Measurements from ENCODE around the gene LIPC.

The LIPC gene

GRCh38 chr15:58505581-58505980 lies 73.8 kb downstream of the LIPC start:
- H3K4me3 ChIP-seq (ENCODE audit: control insufficient read depth, low read depth, low read length): no peak overlapping the region
- TF ChIP-seq, protein P1, sequence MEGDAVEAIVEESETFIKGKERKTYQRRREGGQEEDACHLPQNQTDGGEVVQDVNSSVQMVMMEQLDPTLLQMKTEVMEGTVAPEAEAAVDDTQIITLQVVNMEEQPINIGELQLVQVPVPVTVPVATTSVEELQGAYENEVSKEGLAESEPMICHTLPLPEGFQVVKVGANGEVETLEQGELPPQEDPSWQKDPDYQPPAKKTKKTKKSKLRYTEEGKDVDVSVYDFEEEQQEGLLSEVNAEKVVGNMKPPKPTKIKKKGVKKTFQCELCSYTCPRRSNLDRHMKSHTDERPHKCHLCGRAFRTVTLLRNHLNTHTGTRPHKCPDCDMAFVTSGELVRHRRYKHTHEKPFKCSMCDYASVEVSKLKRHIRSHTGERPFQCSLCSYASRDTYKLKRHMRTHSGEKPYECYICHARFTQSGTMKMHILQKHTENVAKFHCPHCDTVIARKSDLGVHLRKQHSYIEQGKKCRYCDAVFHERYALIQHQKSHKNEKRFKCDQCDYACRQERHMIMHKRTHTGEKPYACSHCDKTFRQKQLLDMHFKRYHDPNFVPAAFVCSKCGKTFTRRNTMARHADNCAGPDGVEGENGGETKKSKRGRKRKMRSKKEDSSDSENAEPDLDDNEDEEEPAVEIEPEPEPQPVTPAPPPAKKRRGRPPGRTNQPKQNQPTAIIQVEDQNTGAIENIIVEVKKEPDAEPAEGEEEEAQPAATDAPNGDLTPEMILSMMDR (IDR thresholded peaks at IDR 0.05; ENCODE audit: control insufficient read depth, insufficient read depth, low read depth, low read length, missing control alignments): no peak
- DNase-seq (ENCODE audit: low read depth): no peak

DNA sequence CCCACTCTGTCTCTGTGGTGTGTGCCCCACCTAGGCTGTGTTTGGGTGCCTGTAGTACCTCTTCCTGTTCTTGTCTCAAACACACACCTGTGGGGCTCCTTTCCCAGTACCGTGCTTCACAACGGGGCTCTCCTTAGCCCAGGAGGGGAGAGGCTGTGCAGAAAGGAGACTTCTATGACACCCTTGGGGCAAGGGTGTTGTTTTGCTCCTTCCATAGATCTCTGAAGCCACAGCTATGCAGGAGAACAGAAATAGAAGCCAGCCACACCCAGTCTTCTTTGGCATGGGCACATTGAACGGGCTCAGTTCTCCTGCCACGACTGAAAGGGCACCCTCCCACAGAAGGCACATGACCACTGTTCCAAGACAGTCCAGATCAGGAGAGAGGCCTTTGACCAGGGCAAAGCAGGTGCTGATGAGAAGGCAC lies 74.3 kb downstream of the LIPC start:
- no peak overlapping the region for H3K4me3 ChIP-seq (ENCODE audit: control insufficient read depth, low read depth, low read length)
- TF ChIP-seq, protein P1 (IDR thresholded peaks at IDR 0.05; ENCODE audit: control insufficient read depth, insufficient read depth, low read depth, low read length, missing control alignments): no peak
- DNase-seq (ENCODE audit: low read depth): no peak

- TF ChIP-seq, protein P1 (IDR thresholded peaks at IDR 0.05; ENCODE audit: control insufficient read depth, insufficient read depth, low read depth, low read length, missing control alignments): no peak
- no peak overlapping the region for H3K4me3 ChIP-seq (ENCODE audit: control insufficient read depth, low read depth, low read length)
- no peak for DNase-seq (ENCODE audit: low read depth)
Measured at GRCh38 chr15:58506783-58507668, 75.2 kb downstream of the LIPC start.

GRCh38 chr15:58509556-58509955 lies 77.8 kb downstream of the LIPC start:
- TF ChIP-seq, protein P1 (IDR thresholded peaks at IDR 0.05; ENCODE audit: control insufficient read depth, insufficient read depth, low read depth, low read length, missing control alignments): no peak
- no peak for DNase-seq (ENCODE audit: low read depth)
- H3K4me3 ChIP-seq (ENCODE audit: control insufficient read depth, low read depth, low read length): no peak overlapping the region

DNA sequence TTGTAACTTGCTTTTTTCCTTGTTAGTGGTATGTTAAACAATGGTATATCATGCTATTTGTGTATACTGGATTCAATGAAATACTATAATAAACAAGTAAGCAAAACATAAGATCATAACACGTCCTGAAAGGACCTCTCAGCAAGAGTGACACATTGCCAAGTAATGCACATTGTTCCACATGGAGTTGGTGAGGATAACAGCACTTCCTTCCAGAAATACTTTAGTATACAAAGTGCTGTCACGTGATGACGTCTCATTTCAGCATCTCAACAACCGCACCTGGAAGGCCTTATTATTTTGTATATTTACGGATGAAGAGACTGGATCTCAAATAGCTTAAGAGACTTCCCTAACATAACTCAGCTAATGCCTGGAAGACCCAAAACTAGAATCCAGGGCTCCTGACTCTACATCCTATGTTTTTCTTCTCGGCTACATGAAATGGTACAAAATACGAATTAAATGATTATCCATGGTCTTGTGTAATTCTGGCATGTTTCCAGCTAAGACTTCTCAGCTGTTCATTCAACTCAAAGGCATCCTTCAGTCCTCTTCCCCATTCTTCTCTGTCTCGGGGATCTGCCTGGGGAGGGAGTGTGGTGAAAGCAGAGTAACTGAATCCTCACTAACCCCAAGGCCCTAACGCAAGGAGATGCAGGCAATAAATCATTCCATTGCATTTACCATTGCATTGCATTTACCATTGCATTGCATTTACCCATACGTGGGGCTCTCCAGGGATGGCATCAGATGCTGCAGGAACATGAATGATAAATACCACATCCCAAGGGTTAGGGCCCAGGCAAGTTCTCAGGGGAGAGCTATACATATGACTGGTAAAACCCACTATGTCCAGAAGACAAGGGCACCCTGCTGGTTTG lies 79.2 kb downstream of the LIPC start:
- DNase-seq (ENCODE audit: low read depth): no peak
- no peak overlapping the region for H3K4me3 ChIP-seq (ENCODE audit: control insufficient read depth, low read depth, low read length)
- TF ChIP-seq, protein P1 (IDR thresholded peaks at IDR 0.05; ENCODE audit: control insufficient read depth, insufficient read depth, low read depth, low read length, missing control alignments): no peak

DNA sequence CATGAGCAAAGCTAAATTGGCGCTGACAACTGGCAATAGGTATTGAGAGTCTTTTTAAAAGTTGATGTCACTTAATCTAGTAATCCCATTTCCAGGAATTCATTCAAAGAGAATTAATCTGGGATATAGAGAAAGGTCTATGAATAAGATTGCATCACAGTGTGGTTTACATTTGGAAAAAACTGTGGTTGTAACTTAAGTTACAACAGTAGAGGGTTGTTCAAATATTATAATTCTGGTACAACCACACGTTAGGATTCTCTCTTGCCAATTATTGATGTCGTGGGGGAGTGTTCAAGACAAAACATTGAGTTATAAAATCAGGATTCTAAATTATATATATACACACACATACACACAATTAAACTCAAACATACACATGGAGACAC lies 79.8 kb downstream of the LIPC start:
- no peak for DNase-seq (ENCODE audit: low read depth)
- TF ChIP-seq, protein P1 (IDR thresholded peaks at IDR 0.05; ENCODE audit: control insufficient read depth, insufficient read depth, low read depth, low read length, missing control alignments): no peak
- H3K4me3 ChIP-seq (ENCODE audit: control insufficient read depth, low read depth, low read length): no peak overlapping the region

All from AG09309 (cell line).